K562 (cell line): ENCODE measurements around the gene SUGT1. TPM values are rescaled to one million over a fixed set of nuclear protein-coding genes. Genes with fewer than 3 reads are reported as not detected.

ENCODE experiments used
- BRD9 ChIP-seq: fragments of 450-650 bp; IDR thresholded peaks from 2 replicates; pipeline ENCODE4 v1.6.1; 2018; ENCODE audit warnings: low read depth; ENCODE audit not compliant: partially characterized antibody
- CBFB ChIP-seq: sonication (generic); formaldehyde crosslinking; IDR thresholded peaks from 2 replicates; pipeline ENCODE4 v1.4.0; 2020; ENCODE audit warnings: mild to moderate bottlenecking, missing genetic modification reagents
- HDAC6 ChIP-seq: IDR thresholded peaks from 2 replicates; pipeline ENCODE4 v1.6.1; 2012; ENCODE audit warnings: low read depth, mild to moderate bottlenecking, control low read depth, inconsistent platforms, low read length, moderate library complexity
- ILF3 ChIP-seq: fragments of 450-650 bp; IDR thresholded peaks from 2 replicates; pipeline ENCODE4 v1.6.1; 2018; ENCODE audit warnings: antibody characterized with exemption, mild to moderate bottlenecking, moderate library complexity, borderline replicate concordance
- MAFG ChIP-seq: fragments of 450-650 bp; conservative IDR thresholded peaks from 2 replicates; pipeline ENCODE4 v1.6.1; 2016; ENCODE audit warnings: missing genetic modification characterization, missing compliant biosample characterization
- MIER1 ChIP-seq: fragments of 450-650 bp; IDR thresholded peaks from 2 replicates; pipeline ENCODE4 v1.6.1; 2016; ENCODE audit warnings: antibody characterized with exemption, mild to moderate bottlenecking, low read depth
- POLR2H ChIP-seq: IDR thresholded peaks from 2 replicates; pipeline ENCODE4 v1.6.1; 2016; ENCODE audit warnings: missing genetic modification characterization, low read depth, mild to moderate bottlenecking, control low read depth, missing compliant biosample characterization, moderate library complexity
- SOX6 ChIP-seq: fragments of 450-650 bp; IDR thresholded peaks from 2 replicates; pipeline ENCODE4 v1.6.1; 2014; ENCODE audit warnings: mild to moderate bottlenecking
- STAT5B ChIP-seq: fragments of 250-450 bp; sonication (Bioruptor Pico); IDR thresholded peaks from 2 replicates; pipeline ENCODE4 v1.8.0; 2021; ENCODE audit warnings: mild to moderate bottlenecking, inconsistent platforms
- TFAM ChIP-seq: fragments of 250-450 bp; sonication (Bioruptor Pico); conservative IDR thresholded peaks from 2 replicates; pipeline ENCODE4 v1.5.0; 2021; ENCODE audit warnings: mild to moderate bottlenecking, moderate library complexity
- ZNF274 ChIP-seq: IDR thresholded peaks from 2 replicates; pipeline ENCODE4 v1.6.1; 2011; ENCODE audit warnings: low read depth, mild to moderate bottlenecking, low read length, moderate library complexity, borderline replicate concordance
- polyA plus RNA-seq, 8 experiments: library from polyadenylated mRNA; depleted of rRNA in 4 of 8; stranded (reverse) in 5 of 8; unstranded in 3 of 8; fragments of >200 nt; fragmentation: Nextera tagmentation in 2 of 8; fragmentation: Illumina TruSeq in 1 of 8; extraction: Ambion mirVana in 2 of 8; extraction: Trizol in 1 of 8; gene quantifications; 2 replicates each; pipeline versions ENCODE4 v1.2.1 to v1.2.3, GENCODE V29; 2011 to 2014; ENCODE audit warnings: inconsistent platforms in 1 of 8, missing spikeins in 1 of 8
- total RNA-seq, 7 experiments: library from RNA; depleted of rRNA in 6 of 7; stranded (reverse); fragments of >200 nt in 6 of 7; fragmentation: Illumina TruSeq in 2 of 7; extraction: Trizol in 2 of 7; gene quantifications; 2 replicates each; pipeline versions ENCODE4 v1.2.1 to v1.2.3, GENCODE V29; 2011 to 2021; ENCODE audit warnings: low replicate concordance in 1 of 7
- TF ChIP-seq, protein P1 (sequence below): fragments of 450-650 bp; IDR thresholded peaks from 2 replicates; pipeline ENCODE4 v1.6.1; 2016; ENCODE audit warnings: low read depth, mild to moderate bottlenecking, moderate library complexity
- TF ChIP-seq, protein P2 (sequence below), 2 experiments: fragments of 450-650 bp; IDR thresholded peaks; 2 replicates each; pipeline ENCODE4 v1.6.1; 2018; ENCODE audit warnings: mild to moderate bottlenecking in 2 of 2, low read depth in 1 of 2; ENCODE audit not compliant: partially characterized antibody in 2 of 2
- TF ChIP-seq, protein P3 (sequence below): fragments of 450-650 bp; IDR thresholded peaks from 2 replicates; pipeline ENCODE4 v1.6.1; 2014; ENCODE audit warnings: low read depth, mild to moderate bottlenecking, moderate library complexity, borderline replicate concordance
- TF ChIP-seq, protein P4 (sequence below): sonication (generic); formaldehyde crosslinking; IDR thresholded peaks from 2 replicates; pipeline ENCODE4 v1.8.0; 2023; ENCODE audit warnings: mild to moderate bottlenecking, missing genetic modification reagents

The SUGT1 gene
- total and polyA plus RNA-seq, 9 of the 15 experiments (the other 6 are each of a cell fraction or from before 2014, with no cell fraction given), result 38.1 to 67.1 (median 53.8) TPM

DNA sequence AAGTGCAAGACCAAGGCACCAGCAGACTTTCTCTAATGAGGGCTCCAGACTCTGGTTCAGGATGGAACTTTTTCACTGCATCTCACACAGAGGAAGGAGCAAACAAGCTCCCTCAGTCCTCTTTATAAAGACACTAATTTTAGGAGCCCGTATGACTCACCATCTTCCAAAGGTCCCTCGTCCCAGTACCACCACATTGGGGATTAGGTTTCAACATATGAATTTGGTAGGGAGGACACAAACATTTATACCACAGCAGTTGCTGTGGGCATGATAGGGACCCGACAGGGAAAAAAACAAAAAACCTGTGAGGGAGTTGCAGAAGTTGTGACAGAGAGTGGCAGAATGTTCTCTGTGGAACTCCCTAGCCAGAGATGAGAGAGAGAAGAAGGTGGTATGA lies 93.5 kb downstream of the SUGT1 start (continued):
- TF ChIP-seq BRD9 (no peak), MAFG (tag) (no peak), HDAC6 (no peak), SOX6 (no peak), STAT5B (no peak), TFAM (CRISPR knock-in tag) (no peak), ILF3 (no peak), CBFB (CRISPR knock-in tag) (no peak), POLR2H (tag) (no peak), ZNF274 (no peak), MIER1 (no peak)
- TF ChIP-seq, protein P1, sequence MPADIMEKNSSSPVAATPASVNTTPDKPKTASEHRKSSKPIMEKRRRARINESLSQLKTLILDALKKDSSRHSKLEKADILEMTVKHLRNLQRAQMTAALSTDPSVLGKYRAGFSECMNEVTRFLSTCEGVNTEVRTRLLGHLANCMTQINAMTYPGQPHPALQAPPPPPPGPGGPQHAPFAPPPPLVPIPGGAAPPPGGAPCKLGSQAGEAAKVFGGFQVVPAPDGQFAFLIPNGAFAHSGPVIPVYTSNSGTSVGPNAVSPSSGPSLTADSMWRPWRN, result no peak
- TF ChIP-seq, protein P2, sequence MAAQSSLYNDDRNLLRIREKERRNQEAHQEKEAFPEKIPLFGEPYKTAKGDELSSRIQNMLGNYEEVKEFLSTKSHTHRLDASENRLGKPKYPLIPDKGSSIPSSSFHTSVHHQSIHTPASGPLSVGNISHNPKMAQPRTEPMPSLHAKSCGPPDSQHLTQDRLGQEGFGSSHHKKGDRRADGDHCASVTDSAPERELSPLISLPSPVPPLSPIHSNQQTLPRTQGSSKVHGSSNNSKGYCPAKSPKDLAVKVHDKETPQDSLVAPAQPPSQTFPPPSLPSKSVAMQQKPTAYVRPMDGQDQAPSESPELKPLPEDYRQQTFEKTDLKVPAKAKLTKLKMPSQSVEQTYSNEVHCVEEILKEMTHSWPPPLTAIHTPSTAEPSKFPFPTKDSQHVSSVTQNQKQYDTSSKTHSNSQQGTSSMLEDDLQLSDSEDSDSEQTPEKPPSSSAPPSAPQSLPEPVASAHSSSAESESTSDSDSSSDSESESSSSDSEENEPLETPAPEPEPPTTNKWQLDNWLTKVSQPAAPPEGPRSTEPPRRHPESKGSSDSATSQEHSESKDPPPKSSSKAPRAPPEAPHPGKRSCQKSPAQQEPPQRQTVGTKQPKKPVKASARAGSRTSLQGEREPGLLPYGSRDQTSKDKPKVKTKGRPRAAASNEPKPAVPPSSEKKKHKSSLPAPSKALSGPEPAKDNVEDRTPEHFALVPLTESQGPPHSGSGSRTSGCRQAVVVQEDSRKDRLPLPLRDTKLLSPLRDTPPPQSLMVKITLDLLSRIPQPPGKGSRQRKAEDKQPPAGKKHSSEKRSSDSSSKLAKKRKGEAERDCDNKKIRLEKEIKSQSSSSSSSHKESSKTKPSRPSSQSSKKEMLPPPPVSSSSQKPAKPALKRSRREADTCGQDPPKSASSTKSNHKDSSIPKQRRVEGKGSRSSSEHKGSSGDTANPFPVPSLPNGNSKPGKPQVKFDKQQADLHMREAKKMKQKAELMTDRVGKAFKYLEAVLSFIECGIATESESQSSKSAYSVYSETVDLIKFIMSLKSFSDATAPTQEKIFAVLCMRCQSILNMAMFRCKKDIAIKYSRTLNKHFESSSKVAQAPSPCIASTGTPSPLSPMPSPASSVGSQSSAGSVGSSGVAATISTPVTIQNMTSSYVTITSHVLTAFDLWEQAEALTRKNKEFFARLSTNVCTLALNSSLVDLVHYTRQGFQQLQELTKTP (IDR thresholded peaks at IDR 0.05; ENCODE audit: low read depth in 1 of 2, partially characterized antibody in 2 of 2), result no peak
- TF ChIP-seq, protein P3, sequence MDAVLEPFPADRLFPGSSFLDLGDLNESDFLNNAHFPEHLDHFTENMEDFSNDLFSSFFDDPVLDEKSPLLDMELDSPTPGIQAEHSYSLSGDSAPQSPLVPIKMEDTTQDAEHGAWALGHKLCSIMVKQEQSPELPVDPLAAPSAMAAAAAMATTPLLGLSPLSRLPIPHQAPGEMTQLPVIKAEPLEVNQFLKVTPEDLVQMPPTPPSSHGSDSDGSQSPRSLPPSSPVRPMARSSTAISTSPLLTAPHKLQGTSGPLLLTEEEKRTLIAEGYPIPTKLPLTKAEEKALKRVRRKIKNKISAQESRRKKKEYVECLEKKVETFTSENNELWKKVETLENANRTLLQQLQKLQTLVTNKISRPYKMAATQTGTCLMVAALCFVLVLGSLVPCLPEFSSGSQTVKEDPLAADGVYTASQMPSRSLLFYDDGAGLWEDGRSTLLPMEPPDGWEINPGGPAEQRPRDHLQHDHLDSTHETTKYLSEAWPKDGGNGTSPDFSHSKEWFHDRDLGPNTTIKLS, result no peak
- TF ChIP-seq, protein P4, sequence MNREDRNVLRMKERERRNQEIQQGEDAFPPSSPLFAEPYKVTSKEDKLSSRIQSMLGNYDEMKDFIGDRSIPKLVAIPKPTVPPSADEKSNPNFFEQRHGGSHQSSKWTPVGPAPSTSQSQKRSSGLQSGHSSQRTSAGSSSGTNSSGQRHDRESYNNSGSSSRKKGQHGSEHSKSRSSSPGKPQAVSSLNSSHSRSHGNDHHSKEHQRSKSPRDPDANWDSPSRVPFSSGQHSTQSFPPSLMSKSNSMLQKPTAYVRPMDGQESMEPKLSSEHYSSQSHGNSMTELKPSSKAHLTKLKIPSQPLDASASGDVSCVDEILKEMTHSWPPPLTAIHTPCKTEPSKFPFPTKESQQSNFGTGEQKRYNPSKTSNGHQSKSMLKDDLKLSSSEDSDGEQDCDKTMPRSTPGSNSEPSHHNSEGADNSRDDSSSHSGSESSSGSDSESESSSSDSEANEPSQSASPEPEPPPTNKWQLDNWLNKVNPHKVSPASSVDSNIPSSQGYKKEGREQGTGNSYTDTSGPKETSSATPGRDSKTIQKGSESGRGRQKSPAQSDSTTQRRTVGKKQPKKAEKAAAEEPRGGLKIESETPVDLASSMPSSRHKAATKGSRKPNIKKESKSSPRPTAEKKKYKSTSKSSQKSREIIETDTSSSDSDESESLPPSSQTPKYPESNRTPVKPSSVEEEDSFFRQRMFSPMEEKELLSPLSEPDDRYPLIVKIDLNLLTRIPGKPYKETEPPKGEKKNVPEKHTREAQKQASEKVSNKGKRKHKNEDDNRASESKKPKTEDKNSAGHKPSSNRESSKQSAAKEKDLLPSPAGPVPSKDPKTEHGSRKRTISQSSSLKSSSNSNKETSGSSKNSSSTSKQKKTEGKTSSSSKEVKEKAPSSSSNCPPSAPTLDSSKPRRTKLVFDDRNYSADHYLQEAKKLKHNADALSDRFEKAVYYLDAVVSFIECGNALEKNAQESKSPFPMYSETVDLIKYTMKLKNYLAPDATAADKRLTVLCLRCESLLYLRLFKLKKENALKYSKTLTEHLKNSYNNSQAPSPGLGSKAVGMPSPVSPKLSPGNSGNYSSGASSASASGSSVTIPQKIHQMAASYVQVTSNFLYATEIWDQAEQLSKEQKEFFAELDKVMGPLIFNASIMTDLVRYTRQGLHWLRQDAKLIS (CRISPR knock-in tag), result no peak
